ENCODE data around the gene MRPL30. TPM values are rescaled to one million over a fixed set of nuclear protein-coding genes. Genes with fewer than 3 reads are reported as not detected.
"Not testable (repeated sequence)": the region's sequence is repeated elsewhere in the genome, so short reads cannot be mapped to it uniquely, and the experiment has no call there.

MRPL30 gene
- total RNA-seq, 1 experiment from 2014 or later = 116 TPM

DNA sequence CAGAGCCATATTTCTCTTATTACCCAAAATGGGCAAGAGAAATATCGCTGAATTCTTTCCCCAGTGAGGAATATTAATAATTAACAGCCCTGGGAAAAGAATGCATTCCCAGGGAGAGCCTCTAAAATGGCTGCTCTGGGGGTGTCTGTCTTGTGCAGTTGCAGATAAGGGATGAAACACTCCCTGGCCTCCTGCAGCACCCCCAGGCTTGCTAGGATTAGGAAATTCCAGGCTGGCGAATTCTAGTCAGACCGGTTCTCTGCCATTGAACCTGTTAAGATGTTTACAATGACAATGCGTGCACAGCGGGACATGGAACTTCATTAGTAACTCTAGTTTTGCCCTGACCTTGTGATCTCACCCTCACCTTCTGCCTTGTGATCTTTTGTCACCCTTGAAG is 24.5 kb downstream of the MRPL30 start:
- no peaks in the 10 kb centered on the region for H3K27me3 ChIP-seq
- no peaks in the 10 kb centered on the region for H3K4me1 ChIP-seq
- DNase-seq = no peak
- H3K36me3 ChIP-seq = no peaks in the 10 kb centered on the region
- no peak overlapping the region for H3K4me3 ChIP-seq
- H3K27ac ChIP-seq = no peak overlapping the region
- no peaks in the 10 kb centered on the region for H3K9me3 ChIP-seq (replicated peaks)

DNA sequence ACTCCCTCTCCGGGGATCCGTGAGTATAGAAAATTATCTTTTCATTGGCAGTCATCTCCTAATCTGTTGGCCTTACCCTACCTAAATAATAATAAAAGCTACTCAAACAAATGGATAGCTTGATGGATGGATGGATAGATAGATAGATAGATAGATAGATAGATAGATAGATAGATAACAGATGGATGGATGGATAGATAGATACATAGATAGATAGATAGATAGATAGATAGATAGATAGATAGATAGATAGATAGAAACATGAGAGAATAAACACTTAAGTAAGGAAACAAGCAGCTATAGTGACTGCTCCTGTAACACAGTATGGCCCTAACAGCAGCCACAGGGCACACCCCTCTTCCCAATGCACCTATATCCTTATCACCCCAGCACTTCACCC is 35.1 kb downstream of the MRPL30 start:
- H3K4me3 ChIP-seq = no peak overlapping the region
- no peak overlapping the region for H3K27ac ChIP-seq
- no peaks in the 10 kb centered on the region for H3K27me3 ChIP-seq
- no peak for DNase-seq
- no peaks in the 10 kb centered on the region for H3K36me3 ChIP-seq
- no peaks in the 10 kb centered on the region for H3K4me1 ChIP-seq
- H3K9me3 ChIP-seq (replicated peaks) = no peaks in the 10 kb centered on the region

DNA sequence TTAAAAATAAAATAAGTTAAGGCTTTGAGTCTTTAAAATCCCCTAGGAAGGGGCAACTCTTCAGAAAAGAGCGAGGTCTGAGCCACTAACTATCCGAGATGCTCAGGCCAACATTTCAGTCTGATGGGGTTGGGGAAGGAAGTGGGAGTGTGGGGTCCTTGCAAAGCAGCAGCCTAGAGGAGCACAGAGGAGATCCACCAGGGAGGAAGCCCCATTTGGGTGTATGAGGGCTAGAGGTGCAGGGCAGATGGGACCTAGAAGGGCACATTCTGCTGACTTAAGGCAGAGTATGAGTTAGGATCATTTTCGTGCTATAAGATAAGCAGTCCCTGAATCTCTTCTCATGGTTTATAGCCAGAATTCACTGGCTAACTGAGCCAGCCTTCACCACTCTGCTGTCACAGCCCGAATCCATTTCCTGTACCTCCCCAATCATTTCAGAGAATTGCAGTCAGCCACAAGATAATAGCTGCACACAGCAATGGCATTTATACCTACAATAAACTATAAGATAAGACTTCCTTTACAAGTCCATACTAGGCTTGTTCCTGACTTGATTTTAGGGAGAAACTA is 37.0 kb downstream of the MRPL30 start:
- no peak overlapping the region for H3K27ac ChIP-seq
- H3K4me1 ChIP-seq = no peaks in the 10 kb centered on the region
- H3K4me3 ChIP-seq = no peak overlapping the region
- no peak for DNase-seq
- no peaks in the 10 kb centered on the region for H3K36me3 ChIP-seq
- H3K9me3 ChIP-seq (replicated peaks) = no peaks in the 10 kb centered on the region
- H3K27me3 ChIP-seq = no peaks in the 10 kb centered on the region

DNA sequence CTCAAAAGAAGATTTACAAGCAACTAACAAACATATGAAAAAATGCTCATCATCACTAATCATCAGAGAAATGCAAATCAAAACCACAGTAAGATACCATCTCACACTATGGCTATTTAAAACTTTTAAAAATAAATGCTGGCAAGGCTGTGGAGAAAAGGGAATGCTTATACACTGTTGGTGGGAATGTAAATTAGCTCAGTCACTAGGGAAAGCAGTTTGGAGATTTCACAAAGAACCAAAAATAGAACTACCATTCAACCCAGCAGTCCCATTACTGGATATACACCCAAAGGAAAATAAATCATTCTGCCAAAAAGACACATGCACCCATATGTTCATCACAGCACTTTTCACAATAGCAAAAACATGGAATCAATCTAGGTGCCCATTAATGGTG is 52.2 kb downstream of the MRPL30 start:
- not testable (repeated sequence) for H3K4me1 ChIP-seq; H3K27me3 ChIP-seq; H3K36me3 ChIP-seq; H3K4me3 ChIP-seq; H3K9me3 ChIP-seq (replicated peaks); DNase-seq; H3K27ac ChIP-seq

DNA sequence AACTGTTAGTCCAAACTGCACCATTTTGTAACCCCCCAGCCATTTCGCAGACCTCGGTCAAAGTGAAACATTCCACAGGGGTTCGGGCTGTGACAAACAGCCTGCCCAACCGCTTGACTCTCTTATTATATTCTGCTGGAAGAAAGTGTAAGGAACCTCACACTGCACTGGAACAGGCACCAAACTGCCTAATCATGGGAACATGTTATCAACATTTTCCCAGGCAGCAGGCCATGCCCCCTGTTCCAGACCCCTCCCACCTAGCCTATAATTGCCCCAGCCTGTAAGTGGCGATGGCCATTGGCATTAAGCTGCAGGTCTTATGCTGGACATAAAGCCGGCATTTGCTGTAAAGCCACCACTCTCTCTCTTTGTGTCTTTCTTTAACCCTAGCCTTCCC is 57.6 kb downstream of the MRPL30 start:
- Histone ChIP-seq H3K27ac (no peak overlapping the region), H3K9me3 (replicated peaks) (no peaks in the 10 kb centered on the region; the same call in 1 of the 2 replicates), H3K4me1 (no peaks in the 10 kb centered on the region), H3K4me3 (no peak overlapping the region), H3K27me3 (no peaks in the 10 kb centered on the region), H3K36me3 (no peaks in the 10 kb centered on the region)
- DNase-seq = no peak

DNA sequence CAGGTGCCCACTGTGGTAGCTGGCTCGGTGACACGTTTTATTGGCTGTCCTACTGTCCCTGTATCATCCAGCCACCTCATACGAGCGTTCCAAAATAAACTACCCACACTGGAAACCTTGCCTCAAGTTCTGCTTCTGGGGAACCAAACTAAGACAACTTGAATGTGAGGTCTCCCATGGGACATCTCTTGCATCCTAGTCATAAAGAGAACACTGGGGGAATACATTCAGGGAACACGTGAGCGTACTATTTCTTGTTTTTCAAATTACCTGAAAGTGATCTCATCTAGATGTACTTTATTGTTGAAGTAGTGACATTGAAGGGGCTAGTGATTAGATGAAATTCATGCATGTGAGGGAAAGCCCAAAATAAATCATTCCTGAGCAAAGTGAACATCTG is 59.4 kb downstream of the MRPL30 start:
- Histone ChIP-seq H3K27me3 (no peaks in the 10 kb centered on the region), H3K4me3 (no peak overlapping the region), H3K4me1 (no peaks in the 10 kb centered on the region), H3K27ac (no peak overlapping the region), H3K9me3 (replicated peaks) (no peaks in the 10 kb centered on the region), H3K36me3 (no peaks in the 10 kb centered on the region)
- no peak for DNase-seq

DNA sequence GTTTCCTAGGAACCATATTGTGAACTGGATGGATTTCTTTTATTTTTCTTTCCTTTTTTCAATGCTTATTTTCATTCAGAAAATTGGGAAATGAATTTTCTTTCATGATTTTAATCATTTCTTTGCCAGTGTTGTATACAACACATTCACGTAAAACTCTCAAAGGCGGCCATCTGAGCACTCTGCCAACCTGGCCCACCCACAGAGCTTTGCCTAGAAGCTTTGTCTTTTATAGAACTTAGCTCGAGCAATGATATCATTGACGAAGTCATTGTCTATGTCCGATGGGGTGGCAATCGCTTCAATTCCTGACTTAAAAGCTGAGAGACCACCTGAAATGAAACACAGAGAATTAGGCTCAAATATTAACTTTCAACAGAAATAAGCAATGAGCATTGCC is 61.2 kb downstream of the MRPL30 start:
- no peaks in the 10 kb centered on the region for H3K4me1 ChIP-seq
- H3K27ac ChIP-seq = no peak overlapping the region
- no peak overlapping the region for H3K4me3 ChIP-seq
- H3K36me3 ChIP-seq = no peaks in the 10 kb centered on the region
- no peaks in the 10 kb centered on the region for H3K9me3 ChIP-seq (replicated peaks)
- no peaks in the 10 kb centered on the region for H3K27me3 ChIP-seq
- no peak for DNase-seq

Other genes starting within 250 kb of the MRPL30 start
- gene CRACDL, start 245.0 kb upstream of the MRPL30 start, total RNA-seq (2014; rRNA removed; shearing (Covaris generic)) = not detected in 2 replicates
- 0.24 and 0.25 TPM in 2 replicates for gene C2orf15, start 39.5 kb upstream of the MRPL30 start, total RNA-seq (2014; rRNA removed; shearing (Covaris generic))
- 3.1 and 4.2 TPM in 2 replicates for gene TSGA10, start 26.2 kb upstream of the MRPL30 start, total RNA-seq (2014; rRNA removed; shearing (Covaris generic))
- gene LIPT1, start 26.2 kb upstream of the MRPL30 start, total RNA-seq (2014; rRNA removed; shearing (Covaris generic)) = 7.7 TPM in 2 replicates
- gene MITD1, start 126 bp upstream of the MRPL30 start, total RNA-seq (2014; rRNA removed; shearing (Covaris generic)) = 33.4 and 42.4 TPM in 2 replicates
- 0.30 and 0.36 TPM in 2 replicates for gene LYG2, start 74.5 kb downstream of the MRPL30 start, total RNA-seq (2014; rRNA removed; shearing (Covaris generic))
- 0.61 and 1.3 TPM in 2 replicates for gene LYG1, start 120.0 kb downstream of the MRPL30 start, total RNA-seq (2014; rRNA removed; shearing (Covaris generic))
- 49.4 and 52.2 TPM in 2 replicates for gene TXNDC9, start 155.1 kb downstream of the MRPL30 start, total RNA-seq (2014; rRNA removed; shearing (Covaris generic))
- 37.2 and 46.6 TPM in 2 replicates for gene EIF5B, start 156.2 kb downstream of the MRPL30 start, total RNA-seq (2014; rRNA removed; shearing (Covaris generic))